HCT116 (cell line): ENCODE measurements around the gene SLC38A2. TPM values are rescaled to one million over a fixed set of nuclear protein-coding genes. Genes with fewer than 3 reads are reported as not detected.

Experiments used
- ATAC-seq: fragments of 200-7000 bp; cut with Tn5 transposase; 2 replicates; pipeline ENCODE4 v1.9.1; 2020; ENCODE audit warnings: mild to moderate bottlenecking, moderate library complexity
- BruUV-seq: library from RNA; stranded (reverse); fragments of 400-500 nt; replicated peaks from 2 replicates; lab custom pipeline; 2021; lab: Mats Ljungman, UMichigan
- CTCF ChIA-PET: fragments of 300-600 bp; sonication (Branson Sonifier 250); formaldehyde crosslinking; loops from one replicate; lab custom pipeline; 2021; ENCODE audit warnings: antibody characterized with exemption; lab: Charles Lee
- POLR2A ChIA-PET: fragments of 300-600, 350-600 bp; sonication (Branson Sonifier 250); formaldehyde crosslinking; loops from one replicate; lab custom pipeline; 2021; ENCODE audit warnings: antibody characterized with exemption; lab: Charles Lee
- RAD21 ChIA-PET, 2 experiments: fragments of 300-600 bp; sonication (Branson Sonifier 250); formaldehyde crosslinking; loops; one replicate each; lab custom pipeline; 2023; ENCODE audit warnings: low total read pairs in 2 of 2; ENCODE audit not compliant: uncharacterized antibody in 2 of 2, unreplicated experiment in 2 of 2, low non-redundant PET in 1 of 2; lab: Charles Lee
- DNase-seq: peaks from one replicate; pipeline ENCODE4 v3.0.0-alpha.2; 2010; ENCODE audit warnings: low read depth, low spot score
- H2AFZ ChIP-seq: fragments of 200-600 bp; shearing (Covaris generic), sonication (generic); 2 replicates; pipeline ENCODE4 v1.6.1; 2017; ENCODE audit warnings: low read depth, mixed run types, mixed read lengths, antibody characterized with exemption, low read length; ENCODE audit not compliant: poor library complexity, severe bottlenecking
- H3K27ac ChIP-seq: 2 replicates; pipeline ENCODE4 v1.5.1; 2012; ENCODE audit warnings: low read depth, low read length
- H3K27me3 ChIP-seq: fragments of 200-600 bp; sonication (generic); 2 replicates; pipeline ENCODE4 v1.6.1; 2016; ENCODE audit warnings: mixed run types, low read length, mixed read lengths; ENCODE audit not compliant: insufficient read depth
- H3K36me3 ChIP-seq, 2 experiments: fragments of 200-500 bp in 1 of 2; fragments of 200-600 bp in 1 of 2; sonication (Bioruptor generic) in 1 of 2; sonication (generic) in 1 of 2; 2 replicates each; pipeline versions ENCODE4 v1.5.1 to v1.6.1; 2014 to 2016; ENCODE audit warnings: low read length in 2 of 2, inconsistent platforms in 1 of 2, mixed read lengths in 1 of 2, mixed run types in 1 of 2; ENCODE audit not compliant: insufficient read depth in 2 of 2, control insufficient read depth in 1 of 2
- H3K4me1 ChIP-seq, 2 experiments: fragments of 200-600 bp in 1 of 2; sonication (generic) in 1 of 2; 2 replicates each; pipeline versions ENCODE4 v1.5.1 to v1.6.1; 2012 to 2017; ENCODE audit warnings: low read length in 2 of 2, inconsistent platforms in 1 of 2, mild to moderate bottlenecking in 1 of 2, mixed read lengths in 1 of 2, mixed run types in 1 of 2, moderate library complexity in 1 of 2; ENCODE audit not compliant: insufficient read depth in 2 of 2, control insufficient read depth in 1 of 2
- H3K4me2 ChIP-seq: fragments of 200-600 bp; sonication (generic); 2 replicates; pipeline ENCODE4 v1.6.1; 2017; ENCODE audit warnings: mixed run types, low read length, mixed read lengths
- H3K4me3 ChIP-seq, 2 experiments: fragments of 200-600 bp in 1 of 2; sonication (generic) in 1 of 2; replicated peaks in 1 of 2; 2 replicates each; pipeline ENCODE4 v1.5.1; 2011 to 2016; ENCODE audit warnings: low read length in 2 of 2, control low read depth in 1 of 2, low read depth in 1 of 2, mild to moderate bottlenecking in 1 of 2, mixed read lengths in 1 of 2, mixed run types in 1 of 2
- H3K79me2 ChIP-seq: fragments of 200-600 bp; sonication (generic); 2 replicates; pipeline ENCODE4 v1.6.1; 2017; ENCODE audit warnings: mild to moderate bottlenecking, mixed run types, low read length, moderate library complexity, mixed read lengths; ENCODE audit not compliant: insufficient read depth
- H3K9ac ChIP-seq: fragments of 200-600 bp; sonication (generic); 2 replicates; pipeline ENCODE4 v1.6.1; 2016; ENCODE audit warnings: low read length, mixed read lengths
- H3K9me2 ChIP-seq: fragments of 200-600 bp; sonication (generic), shearing (Covaris generic); 2 replicates; pipeline ENCODE4 v1.6.1; 2017; ENCODE audit warnings: mixed run types, mild to moderate bottlenecking, moderate library complexity; ENCODE audit not compliant: insufficient read depth
- H3K9me3 ChIP-seq, 2 experiments: fragments of 200-500 bp in 1 of 2; fragments of 200-600 bp in 1 of 2; sonication (Bioruptor generic) in 1 of 2; sonication (generic) in 1 of 2; 2 replicates each; pipeline ENCODE4 v1.6.1; 2014 to 2017; ENCODE audit warnings: low read length in 2 of 2, mixed read lengths in 2 of 2, inconsistent platforms in 1 of 2, low read depth in 1 of 2, mild to moderate bottlenecking in 1 of 2, mixed run types in 1 of 2, moderate library complexity in 1 of 2; ENCODE audit not compliant: control insufficient read depth in 1 of 2, insufficient read depth in 1 of 2
- H4K20me1 ChIP-seq: fragments of 200-600 bp; sonication (generic), shearing (Covaris generic); 2 replicates; pipeline ENCODE4 v1.6.1; 2017; ENCODE audit warnings: mixed run types, mild to moderate bottlenecking, moderate library complexity; ENCODE audit not compliant: insufficient read depth
- ELF1 ChIP-seq: IDR thresholded peaks from 2 replicates; pipeline ENCODE4 v1.6.1; 2012; ENCODE audit warnings: low read depth, borderline replicate concordance
- EZH2phosphoT487 ChIP-seq: fragments of 200-600 bp; IDR thresholded peaks from 2 replicates; pipeline ENCODE4 v1.6.1; 2018; ENCODE audit warnings: antibody characterized with exemption, borderline replicate concordance
- POLR2AphosphoS5 ChIP-seq: IDR thresholded peaks from 2 replicates; pipeline ENCODE4 v1.6.1; 2011; ENCODE audit warnings: mild to moderate bottlenecking, low read depth, low read length, moderate library complexity
- SRF ChIP-seq: IDR thresholded peaks from 2 replicates; pipeline ENCODE4 v1.6.1; 2012; ENCODE audit warnings: low read depth
- TCF7L2 ChIP-seq: IDR thresholded peaks from 2 replicates; pipeline ENCODE4 v1.7.0; 2011; ENCODE audit warnings: borderline replicate concordance, inconsistent platforms; ENCODE audit not compliant: insufficient read depth, insufficient read length; ENCODE audit errors: extremely low read depth
- YY1 ChIP-seq: IDR thresholded peaks from 2 replicates; pipeline ENCODE4 v1.6.1; 2011; ENCODE audit warnings: low read length, low read depth, moderate library complexity, mild to moderate bottlenecking; ENCODE audit not compliant: insufficient replicate concordance; ENCODE audit errors: extremely low read depth
- ZNF274 ChIP-seq: fragments of 200-500 bp; sonication (Bioruptor generic); IDR thresholded peaks from 2 replicates; pipeline ENCODE4 v1.6.1; 2014; ENCODE audit warnings: mild to moderate bottlenecking, low read depth, low read length, inconsistent platforms
- intact Hi-C: fragments of 100-400 bp; cut with micrococcal nuclease; formaldehyde crosslinking; loops from 2 replicates; pipeline ENCODE4 v1.10.0; 2022
- total RNA-seq: library from RNA; stranded (reverse); gene quantifications from one replicate; pipeline ENCODE4 v1.2.1, GENCODE V29; 2021; ENCODE audit not compliant: unreplicated experiment
- TF ChIP-seq, protein P1 (sequence below): IDR thresholded peaks from 2 replicates; pipeline ENCODE4 v1.6.1; 2012
- TF ChIP-seq, protein P2 (sequence below), 3 experiments: fragments of 200-600 bp in 1 of 3; sonication (generic) in 1 of 3; IDR thresholded peaks in 2 of 3; conservative IDR thresholded peaks in 1 of 3; 2 replicates each; pipeline ENCODE4 v1.5.1; 2012 to 2017; ENCODE audit warnings: low read depth in 2 of 3, low read length in 2 of 3, antibody characterized with exemption in 1 of 3, borderline replicate concordance in 1 of 3, control low read depth in 1 of 3, mild to moderate bottlenecking in 1 of 3, mixed read lengths in 1 of 3, mixed run types in 1 of 3, moderate library complexity in 1 of 3; ENCODE audit not compliant: insufficient read depth in 1 of 3
- TF ChIP-seq, protein P3 (sequence below): IDR thresholded peaks from 2 replicates; pipeline ENCODE4 v1.6.1; 2012; ENCODE audit warnings: low read depth

Gene SLC38A2
- total RNA-seq, 1 experiment from 2014 or later, result 1,049 TPM

DNA sequence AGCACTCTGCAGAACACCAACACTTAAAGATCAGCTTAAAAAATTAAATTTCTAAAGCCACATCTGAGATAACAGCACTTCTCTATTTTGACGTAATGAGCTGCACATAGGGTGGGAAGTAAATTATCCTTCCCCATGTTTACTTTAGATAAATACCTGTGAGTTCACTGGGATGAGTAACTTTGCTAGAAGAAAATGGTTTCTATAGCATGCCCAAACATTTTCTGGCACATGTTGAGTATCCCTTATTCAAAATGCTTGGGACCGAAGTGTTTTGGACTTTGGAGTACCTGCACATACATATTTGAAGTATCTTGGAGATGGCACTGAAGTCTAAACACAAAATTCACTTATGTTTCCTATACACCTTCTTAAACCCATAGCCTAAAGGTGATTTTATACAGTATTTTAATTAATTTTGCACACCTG is 6.6 kb downstream of the SLC38A2 start:
- Histone ChIP-seq H3K4me1 (peaks cover 32 to 62% of the 10 kb centered on the region in 2 experiments), H3K9me3 (no peaks in the 10 kb centered on the region), H3K36me3 (peaks cover 98 to 99% of the 10 kb centered on the region in 2 experiments), H4K20me1 (peaks cover 94% of the 10 kb centered on the region), H3K27ac (peak overlapping the region; percentile 30; the same call in 1 of the 2 replicates), H2AFZ (no peak overlapping the region), H3K4me3 (no peak overlapping the region), H3K79me2 (peaks cover 100% of the 10 kb centered on the region), H3K4me2 (no peak overlapping the region), H3K9me2 (no peaks in the 10 kb centered on the region), H3K9ac (no peak overlapping the region), H3K27me3 (no peaks in the 10 kb centered on the region)
- no TSS peak for BruUV-seq
- intact Hi-C loops, result loop anchor here (5.0 kb wide), 1 partner anchor 86 kb away; no protein-coding TSS in a partner anchor
- DNase-seq, result no peak
- ChIA-PET CTCF (no interaction called here), RAD21 (no interaction called here), POLR2A (interaction anchor here (0.8 to 7.6 kb wide), 5 partner anchors 9 to 308 kb away, joined by 3 to 82 read pairs (median 3); no protein-coding TSS in a partner anchor)
- no peak for ATAC-seq
- TF ChIP-seq POLR2AphosphoS5, result peak; percentile 22
- TF ChIP-seq EZH2phosphoT487, result no peak

DNA sequence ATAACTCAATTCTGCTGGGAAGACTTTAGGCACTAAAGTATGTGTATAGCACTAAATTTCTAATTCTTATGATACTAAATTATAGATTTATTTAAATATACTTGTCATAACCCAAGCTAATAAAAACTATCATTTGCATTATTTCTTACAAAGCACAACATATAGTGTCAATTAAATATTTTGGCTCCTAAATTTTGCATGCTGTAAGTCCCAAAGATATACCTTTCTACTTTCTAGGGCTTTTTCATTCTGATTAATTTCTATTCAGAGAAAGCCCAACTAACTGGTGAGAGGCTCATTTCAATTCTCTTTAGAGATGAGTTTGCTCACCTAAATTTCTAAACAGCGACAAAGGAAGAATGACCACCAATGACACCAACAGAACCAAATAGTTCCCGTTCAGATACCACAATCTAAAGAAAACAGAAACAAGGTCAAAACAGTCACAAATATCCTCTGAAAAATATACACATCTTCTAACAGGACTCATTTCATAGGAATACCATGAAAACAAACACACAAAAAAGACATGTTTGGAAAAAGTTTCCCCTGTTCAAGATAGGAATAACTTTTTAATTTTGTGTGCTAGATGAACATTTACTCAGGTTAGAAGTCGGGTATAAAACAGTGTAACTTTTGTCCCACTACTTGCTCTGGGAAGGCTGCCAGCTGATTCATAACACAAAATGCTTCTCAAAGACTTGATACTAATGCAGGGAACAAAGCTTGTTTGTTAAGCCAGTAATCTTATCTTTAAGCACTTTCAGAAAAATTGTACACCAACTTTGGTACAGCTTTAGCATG is 7.6 kb downstream of the SLC38A2 start:
- intact Hi-C loops, result loop anchor here (5.0 kb wide), 1 partner anchor 87 kb away; no protein-coding TSS in a partner anchor
- H3K9me2 ChIP-seq, result no peaks in the 10 kb centered on the region
- POLR2A ChIA-PET, result interaction anchor here (0.8 to 7.6 kb wide), 5 partner anchors 8 to 309 kb away, joined by 3 to 82 read pairs (median 3); no protein-coding TSS in a partner anchor
- RAD21 ChIA-PET, result no interaction called here
- no peak overlapping the region for H3K4me3 ChIP-seq
- peaks cover 94% of the 10 kb centered on the region for H4K20me1 ChIP-seq
- H3K27me3 ChIP-seq, result no peaks in the 10 kb centered on the region
- peaks cover 96% of the 10 kb centered on the region for H3K79me2 ChIP-seq
- H3K4me1 ChIP-seq, result peaks cover 25 to 53% of the 10 kb centered on the region in 2 experiments
- peaks cover 97 to 99% of the 10 kb centered on the region in 2 experiments for H3K36me3 ChIP-seq
- no peak overlapping the region for H2AFZ ChIP-seq
- H3K4me2 ChIP-seq, result no peak overlapping the region
- no peaks in the 10 kb centered on the region for H3K9me3 ChIP-seq
- H3K27ac ChIP-seq, result peak overlapping the region; percentile 20; the same call in 1 of the 2 replicates
- ATAC-seq (0 out of 2 replicates have a peak, but pooled peaks have one; percentile 23), DNase-seq (no peak)
- CTCF ChIA-PET, result no interaction called here
- no TSS peak for BruUV-seq
- H3K9ac ChIP-seq, result no peak overlapping the region
- TF ChIP-seq ELF1 (no peak), SRF (peak; percentile 20; the same call in 1 of the 2 replicates), YY1 (no peak), POLR2AphosphoS5 (peak; percentile 69), TCF7L2 (no peak), ZNF274 (no peak)
- TF ChIP-seq, protein P1, sequence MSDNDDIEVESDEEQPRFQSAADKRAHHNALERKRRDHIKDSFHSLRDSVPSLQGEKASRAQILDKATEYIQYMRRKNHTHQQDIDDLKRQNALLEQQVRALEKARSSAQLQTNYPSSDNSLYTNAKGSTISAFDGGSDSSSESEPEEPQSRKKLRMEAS, result 0 out of 2 replicates have a peak, but pooled peaks have one; percentile 21
- TF ChIP-seq, protein P2, sequence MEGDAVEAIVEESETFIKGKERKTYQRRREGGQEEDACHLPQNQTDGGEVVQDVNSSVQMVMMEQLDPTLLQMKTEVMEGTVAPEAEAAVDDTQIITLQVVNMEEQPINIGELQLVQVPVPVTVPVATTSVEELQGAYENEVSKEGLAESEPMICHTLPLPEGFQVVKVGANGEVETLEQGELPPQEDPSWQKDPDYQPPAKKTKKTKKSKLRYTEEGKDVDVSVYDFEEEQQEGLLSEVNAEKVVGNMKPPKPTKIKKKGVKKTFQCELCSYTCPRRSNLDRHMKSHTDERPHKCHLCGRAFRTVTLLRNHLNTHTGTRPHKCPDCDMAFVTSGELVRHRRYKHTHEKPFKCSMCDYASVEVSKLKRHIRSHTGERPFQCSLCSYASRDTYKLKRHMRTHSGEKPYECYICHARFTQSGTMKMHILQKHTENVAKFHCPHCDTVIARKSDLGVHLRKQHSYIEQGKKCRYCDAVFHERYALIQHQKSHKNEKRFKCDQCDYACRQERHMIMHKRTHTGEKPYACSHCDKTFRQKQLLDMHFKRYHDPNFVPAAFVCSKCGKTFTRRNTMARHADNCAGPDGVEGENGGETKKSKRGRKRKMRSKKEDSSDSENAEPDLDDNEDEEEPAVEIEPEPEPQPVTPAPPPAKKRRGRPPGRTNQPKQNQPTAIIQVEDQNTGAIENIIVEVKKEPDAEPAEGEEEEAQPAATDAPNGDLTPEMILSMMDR (IDR thresholded peaks at IDR 0.05 in 2 of 3, conservative IDR thresholded peaks at IDR 0.05 in 1 of 3; ENCODE audit: borderline replicate concordance in 1 of 3, insufficient read depth in 1 of 3, low read depth in 2 of 3, low read length in 2 of 3), result no peak
- TF ChIP-seq, protein P3, sequence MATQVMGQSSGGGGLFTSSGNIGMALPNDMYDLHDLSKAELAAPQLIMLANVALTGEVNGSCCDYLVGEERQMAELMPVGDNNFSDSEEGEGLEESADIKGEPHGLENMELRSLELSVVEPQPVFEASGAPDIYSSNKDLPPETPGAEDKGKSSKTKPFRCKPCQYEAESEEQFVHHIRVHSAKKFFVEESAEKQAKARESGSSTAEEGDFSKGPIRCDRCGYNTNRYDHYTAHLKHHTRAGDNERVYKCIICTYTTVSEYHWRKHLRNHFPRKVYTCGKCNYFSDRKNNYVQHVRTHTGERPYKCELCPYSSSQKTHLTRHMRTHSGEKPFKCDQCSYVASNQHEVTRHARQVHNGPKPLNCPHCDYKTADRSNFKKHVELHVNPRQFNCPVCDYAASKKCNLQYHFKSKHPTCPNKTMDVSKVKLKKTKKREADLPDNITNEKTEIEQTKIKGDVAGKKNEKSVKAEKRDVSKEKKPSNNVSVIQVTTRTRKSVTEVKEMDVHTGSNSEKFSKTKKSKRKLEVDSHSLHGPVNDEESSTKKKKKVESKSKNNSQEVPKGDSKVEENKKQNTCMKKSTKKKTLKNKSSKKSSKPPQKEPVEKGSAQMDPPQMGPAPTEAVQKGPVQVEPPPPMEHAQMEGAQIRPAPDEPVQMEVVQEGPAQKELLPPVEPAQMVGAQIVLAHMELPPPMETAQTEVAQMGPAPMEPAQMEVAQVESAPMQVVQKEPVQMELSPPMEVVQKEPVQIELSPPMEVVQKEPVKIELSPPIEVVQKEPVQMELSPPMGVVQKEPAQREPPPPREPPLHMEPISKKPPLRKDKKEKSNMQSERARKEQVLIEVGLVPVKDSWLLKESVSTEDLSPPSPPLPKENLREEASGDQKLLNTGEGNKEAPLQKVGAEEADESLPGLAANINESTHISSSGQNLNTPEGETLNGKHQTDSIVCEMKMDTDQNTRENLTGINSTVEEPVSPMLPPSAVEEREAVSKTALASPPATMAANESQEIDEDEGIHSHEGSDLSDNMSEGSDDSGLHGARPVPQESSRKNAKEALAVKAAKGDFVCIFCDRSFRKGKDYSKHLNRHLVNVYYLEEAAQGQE, result no peak
